Right lobe of liver (tissue), 6 donors: ENCODE results near the gene TNIK. TPM values are rescaled to one million over a fixed set of nuclear protein-coding genes. Genes with fewer than 3 reads are reported as not detected.
"Not testable (repeated sequence)": the region's sequence is repeated elsewhere in the genome, so short reads cannot be mapped to it uniquely, and the experiment has no call there.

Experiments
- ATAC-seq, 4 donors: fragments of 200-7000 bp; cut with Tn5 transposase; one replicate each; pipeline ENCODE4 v1.9.1; 2020; ENCODE audit warnings: mild to moderate bottlenecking in 4 of 4, moderate library complexity in 4 of 4
- DNase-seq, 3 donors: peaks; one replicate each; pipeline ENCODE4 v3.0.0-alpha.2; 2020
- H3K27ac ChIP-seq, 3 donors: fragments of 200-600 bp; one replicate each; pipeline ENCODE4 v1.8.0; 2022
- H3K27me3 ChIP-seq, 2 donors: fragments of 200-600 bp; one replicate each; pipeline ENCODE4 v1.8.0; 2022
- H3K36me3 ChIP-seq, 4 donors: fragments of 200-600 bp; sonication (generic) in 1 of 4; one replicate each; pipeline versions ENCODE4 v1.5.1 to v1.8.0; 2017 to 2022; ENCODE audit warnings: control low read depth in 1 of 4
- H3K4me1 ChIP-seq, 4 donors: fragments of 200-600 bp; sonication (generic) in 1 of 4; one replicate each; pipeline versions ENCODE4 v1.5.1 to v1.8.0; 2017 to 2022; ENCODE audit warnings: control low read depth in 1 of 4
- H3K4me3 ChIP-seq, 3 donors: fragments of 200-600 bp; one replicate each; pipeline ENCODE4 v1.8.0; 2022
- H3K9me3 ChIP-seq, 4 donors: fragments of 200-600 bp; sonication (generic) in 1 of 4; one replicate each; pipeline versions ENCODE4 v1.5.1 to v1.8.0; 2017 to 2022; ENCODE audit warnings: control low read depth in 1 of 4
- POLR2A ChIP-seq: fragments of 450-650 bp; IDR thresholded peaks from one replicate; pipeline ENCODE4 v1.6.1; 2017; ENCODE audit warnings: antibody characterized with exemption, mild to moderate bottlenecking
- WGBS: methylation state at CpG from one replicate; pipeline ENCODE4 v1.1.6; 2018; ENCODE audit warnings: low coverage, low lambda C conversion rate; ENCODE audit not compliant: insufficient coverage; ENCODE audit errors: missing lambda C conversion rate; 5-methylcytosine and 5-hydroxymethylcytosine counted together
- intact Hi-C, 2 donors: fragments of 100-400 bp; cut with DNase I; formaldehyde crosslinking; loops; one replicate each; pipeline versions ENCODE4 v1.11.2 to v1.14.1; 2022
- total RNA-seq, 6 experiments: library from RNA; depleted of rRNA in 2 of 6; stranded (reverse); fragments of >200 nt in 2 of 6; fragmentation: NEBNext Ultra II Directional in 3 of 6; extraction: Animal tissue kit (Norgen Biotek cat#: 25700) in 3 of 6; gene quantifications; one replicate each; pipeline versions ENCODE4 v1.1.0 to v1.2.4, GENCODE V29; 2016 to 2023
- TF ChIP-seq, protein P1 (sequence below), 4 donors: fragments of 200-600 bp in 3 of 4; fragments of 450-650 bp in 1 of 4; IDR thresholded peaks; one replicate each; pipeline versions ENCODE4 v1.5.1 to v1.8.0; 2016 to 2022; ENCODE audit warnings: antibody characterized with exemption in 4 of 4, mild to moderate bottlenecking in 2 of 4
- donor health status: DM: no; HTN: yes; CAD: no.
- donor health status: DM: no; HTN: no; CAD: no.
- donor health status: DM: no; HTN: no; CAD: no.
- donor health status: DM: no; HTN: yes; CAD: no.
- donor health status: DM: no; HTN: yes; CAD: no.

TNIK gene
- total RNA-seq, 6 experiments from 2014 or later = 5.2 to 8.0 (median 6.8) TPM

DNA sequence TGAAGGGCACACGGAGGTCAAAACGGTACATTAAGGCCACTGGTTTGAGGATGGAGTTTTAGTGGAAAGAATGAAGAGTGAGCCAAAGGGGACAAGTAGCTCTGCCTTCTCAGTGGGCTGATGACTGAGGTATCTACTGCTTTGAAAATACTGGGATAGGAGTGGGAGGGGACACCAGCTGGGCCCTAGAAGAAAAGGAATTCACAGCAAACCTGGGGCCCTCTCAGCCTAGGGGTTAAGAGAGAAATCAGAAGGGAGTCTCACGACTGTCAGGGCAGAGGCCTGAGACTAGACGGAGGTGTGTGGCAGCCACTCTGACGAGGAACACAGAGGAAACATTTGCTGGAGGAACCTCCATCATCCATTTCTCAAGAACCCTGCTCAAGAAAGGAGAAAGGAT lies 75.1 kb downstream of the TNIK start:
- Histone ChIP-seq H3K27me3 (no peaks in the 10 kb centered on the region), H3K27ac (no peak overlapping the region), H3K4me3 (no peak overlapping the region), H3K36me3 (no peaks in the 10 kb centered on the region), H3K4me1 (peaks cover 0 to 10% (median 0%) of the 10 kb centered on the region in 4 donors), H3K9me3 (no peaks in the 10 kb centered on the region)
- 100% methylated on average over 2 of the region's 5 CpGs for WGBS
- intact Hi-C loops = no loop called here
- DNase-seq (no peak), ATAC-seq (no peak)
- TF ChIP-seq, protein P1, sequence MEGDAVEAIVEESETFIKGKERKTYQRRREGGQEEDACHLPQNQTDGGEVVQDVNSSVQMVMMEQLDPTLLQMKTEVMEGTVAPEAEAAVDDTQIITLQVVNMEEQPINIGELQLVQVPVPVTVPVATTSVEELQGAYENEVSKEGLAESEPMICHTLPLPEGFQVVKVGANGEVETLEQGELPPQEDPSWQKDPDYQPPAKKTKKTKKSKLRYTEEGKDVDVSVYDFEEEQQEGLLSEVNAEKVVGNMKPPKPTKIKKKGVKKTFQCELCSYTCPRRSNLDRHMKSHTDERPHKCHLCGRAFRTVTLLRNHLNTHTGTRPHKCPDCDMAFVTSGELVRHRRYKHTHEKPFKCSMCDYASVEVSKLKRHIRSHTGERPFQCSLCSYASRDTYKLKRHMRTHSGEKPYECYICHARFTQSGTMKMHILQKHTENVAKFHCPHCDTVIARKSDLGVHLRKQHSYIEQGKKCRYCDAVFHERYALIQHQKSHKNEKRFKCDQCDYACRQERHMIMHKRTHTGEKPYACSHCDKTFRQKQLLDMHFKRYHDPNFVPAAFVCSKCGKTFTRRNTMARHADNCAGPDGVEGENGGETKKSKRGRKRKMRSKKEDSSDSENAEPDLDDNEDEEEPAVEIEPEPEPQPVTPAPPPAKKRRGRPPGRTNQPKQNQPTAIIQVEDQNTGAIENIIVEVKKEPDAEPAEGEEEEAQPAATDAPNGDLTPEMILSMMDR (IDR thresholded peaks at IDR 0.05) = no peak
- TF ChIP-seq POLR2A = no peak

DNA sequence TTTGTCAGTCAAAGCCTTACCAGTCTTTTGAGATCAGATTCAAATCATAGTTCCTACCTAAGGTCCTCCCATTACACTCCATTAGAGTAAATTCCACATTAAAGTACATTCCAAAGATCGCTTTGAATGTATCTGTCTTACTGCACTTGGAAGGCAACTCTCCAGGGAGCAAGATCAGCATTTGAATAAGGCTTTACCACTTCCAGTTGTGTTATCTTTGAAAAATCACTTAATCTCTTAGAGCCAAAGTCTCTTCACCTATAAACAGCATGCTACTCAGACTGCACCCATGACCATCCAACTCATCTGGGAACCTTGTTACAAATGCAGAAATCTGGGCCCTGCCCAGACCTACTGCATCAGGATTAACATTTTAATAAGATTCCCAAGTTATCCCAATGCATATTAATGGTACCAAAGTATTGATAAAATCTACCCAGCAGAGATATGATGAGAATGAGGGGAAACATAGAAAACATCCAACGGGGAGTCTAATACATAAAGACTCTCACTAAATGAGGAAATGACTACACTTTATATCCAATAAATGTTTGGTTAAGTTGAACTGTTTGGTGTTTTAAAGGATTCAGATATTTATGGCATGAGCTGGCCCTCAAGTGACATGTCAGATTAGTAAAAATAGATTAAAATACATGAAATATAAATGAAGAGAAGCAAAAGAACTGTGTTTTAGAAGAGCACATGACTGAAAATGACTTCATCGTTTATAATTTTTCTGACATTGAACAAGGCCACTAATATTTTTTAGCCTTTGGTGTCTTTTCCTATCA lies 75.9 kb downstream of the TNIK start:
- Histone ChIP-seq H3K27ac (no peak overlapping the region), H3K4me1 (peaks cover 0 to 10% (median 0%) of the 10 kb centered on the region in 4 donors), H3K27me3 (no peaks in the 10 kb centered on the region), H3K36me3 (no peaks in the 10 kb centered on the region), H3K9me3 (no peaks in the 10 kb centered on the region), H3K4me3 (no peak overlapping the region)
- 94% methylated on average over 3 of the region's 3 CpGs for WGBS
- intact Hi-C loops = no loop called here
- DNase-seq (no peak), ATAC-seq (no peak)
- TF ChIP-seq, protein P1 (IDR thresholded peaks at IDR 0.05) = no peak
- no peak for TF ChIP-seq POLR2A

- no peaks in the 10 kb centered on the region for H3K36me3 ChIP-seq
- peak in 2 of 4 donors; percentile 64 to 67 for ATAC-seq
- WGBS = 36% methylated on average over 5 of the region's 5 CpGs
- TF ChIP-seq POLR2A = no peak
- TF ChIP-seq, protein P1 (IDR thresholded peaks at IDR 0.05) = no peak
- peaks cover 0 to 10% (median 0%) of the 10 kb centered on the region in 4 donors for H3K4me1 ChIP-seq
- intact Hi-C loops = no loop called here
- no peak overlapping the region for H3K27ac ChIP-seq
- H3K27me3 ChIP-seq = no peaks in the 10 kb centered on the region
- no peak for DNase-seq
- H3K4me3 ChIP-seq = no peak overlapping the region
- no peaks in the 10 kb centered on the region for H3K9me3 ChIP-seq
These were observed 76.8 kb downstream of the TNIK start for GRCh38 chr3:171383206-171384018.

GRCh38 chr3:171382347-171382746 lies 77.9 kb downstream of the TNIK start:
- H3K4me1 ChIP-seq, H3K27me3 ChIP-seq, H3K27ac ChIP-seq, intact Hi-C loops, H3K9me3 ChIP-seq, DNase-seq, H3K36me3 ChIP-seq, H3K4me3 ChIP-seq, ATAC-seq: not testable (repeated sequence)
- 90% methylated on average over 2 of the region's 4 CpGs for WGBS
